GM19452 (cell line): ENCODE data around the gene CCDC116.
"Not testable (repeated sequence)": the region's sequence is repeated elsewhere in the genome, so short reads cannot be mapped to it uniquely, and the experiment has no call there.

ENCODE experiments used
- ATAC-seq: cut with Tn5 transposase; IDR thresholded peaks from one replicate; pipeline ENCODE4 v1.9.1; 2021; ENCODE audit not compliant: unreplicated experiment

The CCDC116 gene

GRCh38 chr22:21678842-21679241 is 46.3 kb downstream of the CCDC116 start:
- not testable (repeated sequence) for ATAC-seq

GRCh38 chr22:21679383-21679782 is 46.8 kb downstream of the CCDC116 start:
- no peak for ATAC-seq

GRCh38 chr22:21680830-21681565 is 48.4 kb downstream of the CCDC116 start:
- no peak for ATAC-seq

- ATAC-seq = no peak
These were observed 49.2 kb downstream of the CCDC116 start for GRCh38 chr22:21681566-21682370.

GRCh38 chr22:21682385-21683175 is 50.0 kb downstream of the CCDC116 start:
- no peak for ATAC-seq

GRCh38 chr22:21683401-21683811 is 50.8 kb downstream of the CCDC116 start:
- no peak for ATAC-seq

GRCh38 chr22:21684492-21685163 is 52.1 kb downstream of the CCDC116 start:
- no peak for ATAC-seq

GRCh38 chr22:21685164-21685513 is 52.6 kb downstream of the CCDC116 start:
- ATAC-seq = no peak

GRCh38 chr22:21686193-21686608 is 53.6 kb downstream of the CCDC116 start:
- ATAC-seq = no peak
